A673 (cell line): ENCODE measurements around the gene ZNF579. TPM values are rescaled to one million over a fixed set of nuclear protein-coding genes. Genes with fewer than 3 reads are reported as not detected.

Experiments used
- BruUV-seq: library from RNA; stranded (reverse); fragments of 400-500 nt; replicated peaks from 2 replicates; lab custom pipeline; 2021; lab: Mats Ljungman, UMichigan
- CTCF ChIA-PET: fragments of 300-600 bp; sonication (Branson Sonifier 250); formaldehyde crosslinking; loops from one replicate; lab custom pipeline; 2022; ENCODE audit warnings: antibody characterized with exemption; lab: Charles Lee
- POLR2A ChIA-PET: fragments of 300-600 bp; sonication (Branson Sonifier 250); formaldehyde crosslinking; loops from one replicate; lab custom pipeline; 2022; ENCODE audit warnings: antibody characterized with exemption; ENCODE audit not compliant: low non-redundant PET; lab: Charles Lee
- DNase-seq: peaks from one replicate; pipeline ENCODE4 v3.0.0-alpha.2; 2015; ENCODE audit warnings: low spot score
- H3K27ac ChIP-seq: fragments of 200-600 bp; sonication (generic); 2 replicates; pipeline ENCODE4 v1.5.1; 2016; ENCODE audit warnings: mixed run types, low read depth, mild to moderate bottlenecking, mixed read lengths, antibody characterized with exemption, low read length; ENCODE audit not compliant: poor library complexity, severe bottlenecking
- H3K27me3 ChIP-seq: fragments of 200-600 bp; sonication (generic); replicated peaks from 2 replicates; pipeline ENCODE4 v1.6.1; 2017; ENCODE audit warnings: mixed run types, low read depth, mild to moderate bottlenecking, mixed read lengths, antibody characterized with exemption, low read length; ENCODE audit not compliant: insufficient read depth, poor library complexity
- H3K36me3 ChIP-seq: fragments of 200-600 bp; sonication (generic); 2 replicates; pipeline ENCODE4 v1.6.1; 2016; ENCODE audit warnings: mixed run types, mild to moderate bottlenecking, mixed read lengths, antibody characterized with exemption, low read length; ENCODE audit not compliant: insufficient read depth, poor library complexity, severe bottlenecking
- H3K4me1 ChIP-seq: fragments of 200-600 bp; sonication (generic); 2 replicates; pipeline ENCODE4 v1.6.1; 2017; ENCODE audit warnings: mixed run types, mild to moderate bottlenecking, mixed read lengths, antibody characterized with exemption, low read length; ENCODE audit not compliant: insufficient read depth, poor library complexity, severe bottlenecking
- H3K4me3 ChIP-seq: fragments of 200-600 bp; sonication (generic); 2 replicates; pipeline ENCODE4 v1.5.1; 2016; ENCODE audit warnings: low read depth, mixed run types, mild to moderate bottlenecking, mixed read lengths, low read length; ENCODE audit not compliant: poor library complexity, severe bottlenecking
- H3K9me3 ChIP-seq: fragments of 200-600 bp; sonication (generic); 2 replicates; pipeline ENCODE4 v1.6.1; 2016; ENCODE audit warnings: mixed run types, low read depth, mild to moderate bottlenecking, mixed read lengths, antibody characterized with exemption, low read length; ENCODE audit not compliant: poor library complexity, severe bottlenecking
- CTCF ChIP-seq: fragments of 300-800, 200-600 bp; sonication (generic); conservative IDR thresholded peaks from 2 replicates; pipeline ENCODE4 v1.5.1; 2017; ENCODE audit warnings: low read depth, mild to moderate bottlenecking, antibody characterized with exemption, low read length, moderate library complexity, mixed read lengths
- EZH2 ChIP-seq: fragments of 200-600 bp; sonication (generic); IDR thresholded peaks from 2 replicates; pipeline ENCODE4 v1.6.1; 2017; ENCODE audit warnings: borderline replicate concordance, low read depth, mild to moderate bottlenecking, mixed read lengths, antibody characterized with exemption, low read length; ENCODE audit not compliant: poor library complexity, severe bottlenecking
- intact Hi-C: fragments of 100-400 bp; cut with micrococcal nuclease; formaldehyde crosslinking; loops from one replicate; pipeline ENCODE4 v1.10.0; 2022; ENCODE audit not compliant: unreplicated experiment
- total RNA-seq: library from RNA; stranded (reverse); gene quantifications from 2 replicates; pipeline ENCODE4 v1.2.3, GENCODE V29; 2021

The ZNF579 gene
- total RNA-seq, 1 experiment from 2014 or later = 27.5 TPM

GRCh38 chr19:55591555-55591954, 10.9 kb upstream of the ZNF579 start:
- no peaks in the 10 kb centered on the region for H3K27me3 ChIP-seq
- intact Hi-C loops = no loop called here
- no peak overlapping the region for H3K27ac ChIP-seq
- ChIA-PET CTCF (no interaction called here), POLR2A (no interaction called here)
- no peaks in the 10 kb centered on the region for H3K9me3 ChIP-seq
- H3K4me1 ChIP-seq = peaks cover 11% of the 10 kb centered on the region
- TSS peak; percentile 27 for BruUV-seq
- H3K36me3 ChIP-seq = peaks cover 19% of the 10 kb centered on the region
- TF ChIP-seq CTCF (no peak), EZH2 (no peak)
- no peak overlapping the region for H3K4me3 ChIP-seq
- no peak for DNase-seq

GRCh38 chr19:55590617-55591016, 10.0 kb upstream of the ZNF579 start:
- H3K9me3 ChIP-seq = no peaks in the 10 kb centered on the region
- H3K36me3 ChIP-seq = peaks cover 10% of the 10 kb centered on the region
- intact Hi-C loops = no loop called here
- DNase-seq = peak; percentile 57
- TF ChIP-seq CTCF (no peak), EZH2 (no peak)
- no peak overlapping the region for H3K27ac ChIP-seq
- H3K4me1 ChIP-seq = peaks cover 20% of the 10 kb centered on the region
- no peaks in the 10 kb centered on the region for H3K27me3 ChIP-seq
- H3K4me3 ChIP-seq = no peak overlapping the region
- no TSS peak for BruUV-seq
- ChIA-PET POLR2A (no interaction called here), CTCF (no interaction called here)

GRCh38 chr19:55590109-55590508, 9.5 kb upstream of the ZNF579 start:
- BruUV-seq = no TSS peak
- peaks cover 5% of the 10 kb centered on the region for H3K36me3 ChIP-seq
- no peak overlapping the region for H3K4me3 ChIP-seq
- POLR2A ChIA-PET = no interaction called here
- intact Hi-C loops = no loop called here
- CTCF ChIA-PET = no interaction called here
- no peaks in the 10 kb centered on the region for H3K9me3 ChIP-seq
- DNase-seq = no peak
- H3K4me1 ChIP-seq = peaks cover 25% of the 10 kb centered on the region
- TF ChIP-seq CTCF = no peak
- no peak overlapping the region for H3K27ac ChIP-seq
- H3K27me3 ChIP-seq = no peaks in the 10 kb centered on the region
